Stimulated activated CD8-positive, alpha-beta memory T cell treated with anti-CD3 and anti-CD28 coated beads, Interleukin-7, amount 100 ng/mL, for 1 hour (primary cell): Measurements from ENCODE around the gene XK.
"Not testable (repeated sequence)": the region's sequence is repeated elsewhere in the genome, so short reads cannot be mapped to it uniquely, and the experiment has no call there.

Source experiments
- DNase-seq, 2 donors: peaks; one replicate each; pipeline ENCODE4 v3.0.0-alpha.2; 2020; ENCODE audit warnings: low read depth in 2 of 2

XK gene

DNA sequence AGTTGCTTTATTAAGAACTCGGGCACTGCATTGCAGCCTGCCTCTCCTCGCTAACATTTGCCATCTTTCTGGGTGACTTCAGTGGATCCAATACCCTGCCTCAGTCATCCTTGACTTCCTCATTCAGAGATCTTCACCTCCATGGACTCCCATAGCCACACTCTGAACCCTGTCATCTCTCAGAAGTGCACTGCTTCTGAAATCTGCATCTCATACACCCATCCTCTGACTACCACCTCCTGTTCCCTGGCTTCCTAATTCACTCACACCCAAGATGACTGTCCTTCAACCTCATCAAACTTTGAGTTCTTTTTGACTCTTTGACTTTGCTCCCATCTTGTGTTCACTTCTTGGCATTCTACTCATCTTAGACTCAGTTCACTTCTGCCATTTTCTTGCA is 68.9 kb downstream of the XK start:
- DNase-seq = no peak

- no peak for DNase-seq
Measured at GRCh38 chrX:37755025-37755424, 69.4 kb downstream of the XK start.

GRCh38 chrX:37757082-37757481 is 71.5 kb downstream of the XK start:
- DNase-seq = no peak

- DNase-seq = no peak
Measured at GRCh38 chrX:37759351-37759750, 73.8 kb downstream of the XK start.

GRCh38 chrX:37759878-37760418 is 74.4 kb downstream of the XK start:
- no peak for DNase-seq

- DNase-seq = no peak
Measured at GRCh38 chrX:37763400-37763799, 77.8 kb downstream of the XK start.

GRCh38 chrX:37765507-37765906 is 79.9 kb downstream of the XK start:
- no peak for DNase-seq

GRCh38 chrX:37767430-37767829 is 81.8 kb downstream of the XK start:
- DNase-seq = no peak

DNA sequence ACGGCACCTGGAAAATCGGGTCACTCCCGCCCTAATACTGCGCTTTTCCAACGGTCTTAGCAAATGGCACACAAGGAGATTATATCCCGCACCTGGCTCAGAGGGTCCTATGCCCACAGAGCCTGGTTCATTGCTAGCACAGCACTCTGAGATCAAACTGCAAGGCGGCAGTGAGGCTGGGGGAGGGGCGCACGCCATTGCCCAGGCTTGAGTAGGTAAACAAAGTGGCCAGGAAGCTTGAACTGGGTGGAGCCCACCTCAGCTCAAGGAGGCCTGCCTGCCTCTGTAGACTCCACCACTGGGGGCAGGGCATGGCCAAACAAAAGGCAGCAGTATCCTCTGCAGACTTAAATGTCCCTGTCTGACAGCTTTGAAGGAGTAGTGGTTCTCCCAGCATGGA is 83.3 kb downstream of the XK start:
- DNase-seq = not testable (repeated sequence)

- no peak for DNase-seq
Measured at GRCh38 chrX:37776283-37776986, 90.8 kb downstream of the XK start.

GRCh38 chrX:37776987-37777325 is 91.4 kb downstream of the XK start:
- DNase-seq = no peak

DNA sequence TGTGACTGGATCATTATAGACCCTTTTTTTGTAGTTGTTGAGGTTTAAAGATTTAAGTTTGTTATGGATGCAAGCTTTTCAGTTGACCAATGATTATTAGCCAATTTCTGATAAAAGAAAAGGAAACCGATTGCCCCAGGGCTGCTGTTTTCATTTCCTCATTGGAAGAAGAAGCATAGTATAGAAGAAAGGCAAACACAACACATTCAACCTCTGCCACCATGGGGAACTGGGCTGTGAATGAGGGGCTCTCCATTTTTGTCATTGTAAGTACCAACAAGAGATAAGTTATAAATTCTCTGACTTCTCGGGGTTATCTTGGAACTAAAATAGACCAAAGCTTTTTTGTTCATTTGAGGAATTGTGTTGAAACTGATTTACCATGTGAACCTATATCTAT is 94.3 kb downstream of the XK start, which contains the start of gene CYBB:
TSS of gene CYBB (plus strand) at position 203 of the 400 bp plus-strand sequence. CDS start at position 222, 19 bp downstream.
- DNase-seq = no peak

DNA sequence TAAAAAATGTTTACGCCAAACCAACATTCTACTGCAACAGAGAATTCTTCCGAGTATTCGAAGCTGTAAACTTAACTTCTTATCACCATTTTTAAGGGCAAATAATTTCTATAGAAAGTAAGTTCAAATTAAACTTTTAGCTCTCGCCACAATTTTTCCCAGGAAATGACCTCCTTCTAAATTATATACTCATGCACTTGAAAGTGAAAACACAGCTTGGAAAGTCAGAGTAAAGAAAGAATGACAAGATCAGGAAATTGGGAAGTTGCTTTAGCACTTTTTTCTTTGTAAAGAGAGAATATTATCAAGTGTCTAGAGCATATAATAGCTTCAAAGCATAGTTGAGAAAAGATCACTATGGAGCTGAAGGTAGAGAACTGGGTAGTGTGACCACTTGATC is 95.5 kb downstream of the XK start:
- DNase-seq = no peak
